Brain pericyte (primary cell): ENCODE data around the gene ZFP64.
"Not testable (repeated sequence)": the region's sequence is repeated elsewhere in the genome, so short reads cannot be mapped to it uniquely, and the experiment has no call there.

Experiments
- DNase-seq: peaks from one replicate; pipeline ENCODE4 v3.0.0-alpha.2; 2012; ENCODE audit warnings: low read depth, low spot score

The ZFP64 gene

DNA sequence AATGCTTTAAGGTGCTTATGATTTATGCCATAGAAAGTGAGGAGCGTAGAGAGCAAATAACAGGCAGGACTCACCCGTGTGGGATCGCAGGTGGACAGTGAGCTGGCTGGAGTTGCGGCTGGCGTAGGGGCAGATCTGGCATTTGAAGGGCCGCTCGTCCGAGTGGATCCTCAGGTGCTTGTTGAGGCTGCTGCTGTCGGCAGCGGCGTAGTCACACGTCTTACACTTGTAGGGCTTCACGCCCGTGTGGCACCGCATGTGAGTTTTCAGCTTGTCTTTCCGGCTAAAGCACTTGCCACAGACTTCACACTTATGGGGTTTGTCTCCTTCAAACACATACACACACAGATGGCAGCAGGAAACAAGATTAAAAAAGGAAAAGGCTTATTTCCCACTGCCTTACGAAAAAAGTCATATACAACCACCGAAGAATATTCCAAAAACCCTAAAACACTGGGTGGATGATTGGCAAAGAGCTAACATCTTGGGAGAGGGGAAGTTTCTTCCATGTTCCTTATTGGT is 31.5 kb downstream of the ZFP64 start:
- no peak for DNase-seq

DNA sequence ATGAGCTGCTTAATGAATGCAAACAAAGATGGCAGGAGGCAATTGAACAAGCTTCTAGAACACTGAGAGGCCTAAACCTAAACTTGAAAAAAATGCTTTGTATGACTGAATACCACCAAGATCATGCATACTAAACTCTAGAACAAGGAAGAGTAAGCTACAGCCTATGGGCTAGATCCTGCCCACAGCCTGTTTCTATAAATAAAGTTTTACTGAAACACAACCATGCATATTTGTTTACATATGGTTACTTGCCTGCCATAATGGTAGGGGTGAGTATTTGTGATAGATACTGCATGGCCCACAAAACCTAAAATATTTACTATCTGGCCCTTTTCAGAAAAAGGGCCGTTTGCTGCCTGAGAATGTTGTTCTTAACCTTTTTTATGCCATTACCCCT is 37.0 kb downstream of the ZFP64 start:
- DNase-seq: no peak

DNA sequence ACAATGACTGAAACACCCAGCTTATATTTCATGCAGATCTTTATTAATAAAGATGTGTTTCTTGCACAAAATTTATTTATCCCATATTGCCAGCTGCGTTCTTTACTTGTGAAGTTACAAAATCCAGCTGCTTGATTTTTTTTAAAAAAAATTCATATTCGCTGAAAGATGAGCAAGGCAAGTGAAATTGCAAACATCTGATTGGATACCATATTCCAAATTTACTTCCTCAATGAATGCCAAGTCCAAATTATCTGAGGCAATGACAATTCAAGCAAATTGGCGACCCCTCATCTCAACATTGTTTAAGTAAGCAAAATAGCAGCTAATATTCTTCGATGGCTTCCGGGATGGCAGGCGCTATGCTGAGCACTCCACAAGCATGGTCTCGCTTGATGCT is 37.7 kb downstream of the ZFP64 start:
- DNase-seq: no peak

DNA sequence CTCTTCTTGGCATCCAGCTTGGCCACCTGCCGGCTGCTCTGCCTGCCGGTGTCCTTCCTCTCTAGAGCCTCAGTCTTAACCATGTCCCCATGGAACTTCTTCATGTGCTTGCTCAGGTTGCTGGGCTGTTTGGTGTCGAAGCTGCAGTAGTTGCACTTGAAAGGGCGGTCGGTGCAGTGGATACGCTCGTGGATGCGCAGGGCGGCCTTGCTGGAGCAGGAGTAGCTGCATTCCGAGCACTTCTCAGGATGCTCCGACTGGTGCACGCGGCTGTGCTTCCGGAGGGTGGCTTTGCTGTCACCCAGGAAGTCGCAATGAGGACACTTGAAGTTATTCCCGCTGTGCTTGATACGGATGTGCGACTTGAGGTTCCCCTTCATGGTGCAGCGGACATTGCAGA is 38.7 kb downstream of the ZFP64 start:
- no peak for DNase-seq

DNA sequence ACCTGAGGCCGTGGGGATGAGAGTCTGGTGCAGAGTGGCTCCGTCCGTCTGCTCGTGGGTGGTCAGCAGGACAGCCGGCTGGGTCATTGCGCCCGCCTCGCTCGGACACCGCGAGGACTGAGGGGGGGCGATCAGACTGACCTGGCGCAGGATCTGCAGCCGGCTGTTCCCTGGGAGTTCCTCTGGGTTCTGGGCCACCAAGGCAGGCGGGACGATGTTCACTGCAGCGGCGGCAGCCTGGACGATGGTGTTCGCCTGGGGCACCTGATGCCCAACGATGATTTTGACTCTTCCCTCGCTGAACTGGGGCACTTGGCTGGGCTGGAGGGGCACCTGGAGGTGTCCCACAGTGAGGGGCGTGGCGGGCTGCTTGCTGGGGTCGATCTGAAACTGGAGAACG is 39.2 kb downstream of the ZFP64 start:
- no peak for DNase-seq

DNA sequence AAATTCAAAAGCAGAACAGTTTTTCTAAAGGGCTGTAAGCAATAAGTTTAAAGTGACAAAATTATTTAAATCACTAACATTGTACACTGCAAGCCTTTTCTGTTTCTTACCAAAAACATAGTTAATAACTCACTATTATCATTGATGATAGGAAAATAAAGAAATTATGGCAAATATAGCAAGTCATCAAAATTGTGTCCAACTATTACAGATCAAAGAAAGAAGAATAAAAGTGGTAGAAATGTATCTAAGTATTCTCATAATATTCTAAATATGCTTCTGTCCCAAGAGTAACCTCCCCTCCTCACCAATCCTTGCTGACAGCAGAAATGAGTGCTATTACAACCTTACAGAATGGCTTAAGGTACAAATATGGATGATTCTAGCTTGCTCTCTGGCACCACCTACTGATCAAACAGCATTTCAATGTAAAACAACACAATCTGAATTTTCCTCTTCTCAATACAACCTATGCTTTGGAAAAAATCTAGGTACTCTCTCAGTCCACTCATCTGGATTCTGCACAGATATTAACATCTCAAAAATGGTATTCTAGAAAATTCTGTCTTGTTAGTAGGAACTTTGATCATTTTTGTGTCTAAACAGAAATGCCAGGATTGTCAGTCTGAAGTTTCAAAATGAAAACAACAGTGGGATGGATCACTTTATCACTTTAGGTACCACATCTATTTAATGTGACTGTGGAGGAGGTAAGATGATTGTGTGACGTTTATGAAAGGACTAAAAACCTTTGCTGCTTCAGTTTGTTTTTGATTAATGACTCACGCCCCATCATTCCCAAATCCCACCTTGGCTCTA is 40.9 kb downstream of the ZFP64 start:
- DNase-seq: no peak

DNA sequence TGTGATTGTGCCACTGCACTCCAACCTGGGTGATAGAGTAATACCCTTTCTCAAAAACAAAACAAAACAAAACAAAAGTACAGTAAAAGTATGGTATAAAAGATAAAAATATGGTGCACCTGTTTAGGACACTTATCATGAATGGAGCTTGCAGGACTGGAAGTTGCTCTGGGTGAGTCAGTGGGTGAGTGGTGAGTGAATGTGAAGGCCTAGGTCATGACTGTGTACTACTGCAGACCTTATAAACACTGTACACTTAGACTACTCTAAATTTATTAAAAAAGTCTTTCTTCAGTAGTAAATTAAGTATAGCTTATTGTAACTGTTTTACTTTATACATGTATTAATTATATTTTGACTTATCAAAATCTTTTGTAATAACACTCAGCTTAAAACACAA is 46.0 kb downstream of the ZFP64 start:
- DNase-seq: no peak

DNA sequence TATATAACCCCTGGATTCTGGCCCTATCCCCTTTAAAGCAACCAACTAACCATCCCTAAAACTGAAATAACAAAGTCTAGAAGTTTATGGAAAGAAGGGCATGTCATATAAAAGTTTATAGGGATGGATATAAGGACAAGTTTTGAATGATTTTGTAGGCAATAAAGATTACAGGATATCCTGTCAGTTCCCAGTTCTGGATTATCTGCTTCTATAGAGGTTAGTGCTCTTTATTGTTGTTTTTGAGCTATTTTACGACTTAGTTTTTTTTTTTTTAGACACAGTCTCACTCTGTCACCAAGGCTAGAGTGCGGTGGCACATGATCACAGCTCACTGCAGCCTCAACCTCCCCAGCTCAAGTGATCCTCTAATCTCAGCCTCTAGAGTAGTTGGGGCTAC is 48.3 kb downstream of the ZFP64 start:
- DNase-seq: no peak

DNA sequence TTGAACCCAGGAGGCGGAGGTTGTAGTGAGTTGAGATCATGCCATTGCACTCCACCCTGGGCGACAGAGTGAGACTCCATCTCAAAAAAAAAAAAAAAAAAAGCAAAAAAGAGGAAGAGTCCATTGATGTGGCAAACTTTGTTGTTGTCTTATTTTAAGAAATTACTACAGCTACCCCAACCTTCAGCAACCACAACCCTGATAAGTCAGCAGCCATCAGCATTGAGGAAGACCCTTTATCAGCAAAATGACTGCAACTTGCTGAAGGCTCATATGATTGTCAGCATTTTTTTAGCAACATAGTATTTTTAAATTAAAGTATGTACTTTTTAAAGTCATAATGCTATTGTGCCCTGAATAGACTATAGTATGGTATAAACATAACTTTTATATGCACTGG is 48.8 kb downstream of the ZFP64 start:
- no peak for DNase-seq

DNA sequence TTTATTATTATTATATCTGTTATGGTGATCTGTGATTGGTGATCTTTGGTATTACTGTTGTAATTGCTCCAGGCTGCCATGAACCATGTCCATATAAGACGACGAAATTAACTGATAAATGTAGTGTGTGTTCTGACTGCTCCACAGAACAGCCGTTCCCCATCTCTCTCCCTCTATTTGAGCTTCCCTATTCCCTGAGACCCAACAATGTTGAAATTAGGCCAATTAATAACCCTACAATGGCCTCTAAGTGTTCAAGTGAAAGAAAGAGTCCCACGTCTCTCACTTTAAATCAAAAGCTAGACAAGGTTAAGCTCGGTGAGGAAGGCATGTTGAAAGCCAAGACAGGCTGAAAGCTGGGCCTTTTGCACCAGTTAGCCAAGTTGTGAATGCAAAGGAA is 51.6 kb downstream of the ZFP64 start:
- no peak for DNase-seq

DNA sequence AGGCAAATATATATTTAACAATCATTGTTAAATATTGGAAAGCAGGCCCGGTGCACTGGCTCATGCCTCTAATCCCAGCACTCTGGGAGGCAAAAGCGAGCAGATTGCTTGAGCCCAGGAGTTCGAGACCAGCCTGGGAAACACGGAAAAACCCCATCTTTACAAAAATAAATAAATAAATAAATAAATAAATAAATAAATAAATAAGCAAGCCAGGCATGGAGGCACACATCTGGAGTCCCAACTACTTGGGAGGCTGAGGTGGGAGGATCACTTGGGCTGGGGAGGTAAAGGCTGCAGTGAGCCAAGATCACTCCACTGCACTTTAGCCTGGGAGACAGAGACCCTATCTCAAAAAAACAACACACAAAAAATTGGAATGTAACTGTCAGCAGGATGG is 53.7 kb downstream of the ZFP64 start:
- DNase-seq: no peak

DNA sequence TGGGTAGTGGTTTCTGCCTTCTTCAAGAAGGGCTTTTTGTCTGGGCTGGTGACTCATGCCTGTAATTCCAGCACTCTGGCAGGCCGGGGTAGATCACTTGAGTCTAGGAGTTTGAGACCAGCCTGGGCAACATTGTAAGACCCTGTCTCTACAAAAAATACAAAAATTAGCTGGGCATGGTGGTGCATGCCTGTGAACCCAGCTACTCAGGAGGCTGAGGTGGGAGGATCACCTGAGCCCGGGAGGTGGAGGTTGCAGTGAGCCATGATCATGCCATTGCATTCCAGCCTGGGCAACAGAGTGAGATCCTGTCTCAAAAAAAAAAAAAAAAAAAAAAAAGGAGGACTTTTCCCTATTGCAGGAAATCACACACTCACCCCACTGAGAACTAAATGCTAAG is 57.9 kb downstream of the ZFP64 start:
- not testable (repeated sequence) for DNase-seq

DNA sequence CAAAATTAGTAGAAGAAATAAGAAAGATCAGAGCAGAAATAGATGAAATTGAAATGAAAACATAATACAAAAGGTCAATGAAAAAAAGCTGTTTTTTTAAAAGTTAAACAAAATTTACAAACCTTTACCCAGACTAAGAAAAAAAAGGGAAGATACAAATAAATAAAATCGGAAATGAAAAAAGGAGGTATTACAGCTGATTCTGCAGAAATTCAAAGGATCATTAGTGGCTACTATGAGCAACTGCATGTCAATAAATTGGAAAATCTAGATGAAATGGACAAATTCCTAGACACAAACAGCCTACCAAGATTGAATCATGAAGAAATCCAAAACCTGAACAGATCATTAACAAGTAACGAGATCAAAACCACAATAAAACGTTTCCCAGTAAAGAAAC is 59.2 kb downstream of the ZFP64 start:
- no peak for DNase-seq

DNA sequence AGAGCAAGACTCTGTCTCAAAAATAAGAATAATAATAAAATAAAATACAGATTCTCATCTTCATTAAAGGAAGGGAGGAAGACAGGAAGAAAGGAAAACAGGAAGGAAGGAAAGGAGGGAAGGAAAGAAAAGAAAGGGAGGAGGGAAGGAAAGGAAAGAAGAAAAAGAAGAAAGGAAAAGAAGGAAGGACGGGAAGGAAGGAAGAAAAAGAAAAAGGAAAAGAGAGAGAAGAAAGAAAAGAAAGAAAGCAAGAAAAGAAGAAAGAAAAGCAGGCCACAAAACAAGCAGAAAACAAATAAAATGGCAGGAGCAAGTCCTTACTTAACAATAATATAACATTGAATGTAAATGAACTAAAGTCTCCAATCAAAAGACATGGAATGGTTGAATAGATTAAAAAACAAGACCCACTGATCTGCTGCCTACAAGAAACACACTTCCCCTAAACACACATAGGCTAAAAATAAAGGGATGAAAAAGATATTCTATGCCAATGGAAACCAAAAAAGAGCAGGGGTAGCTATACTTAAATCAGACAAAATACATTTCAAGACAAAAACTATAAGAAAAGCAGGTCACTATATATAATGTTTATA is 60.4 kb downstream of the ZFP64 start:
- DNase-seq: no peak

DNA sequence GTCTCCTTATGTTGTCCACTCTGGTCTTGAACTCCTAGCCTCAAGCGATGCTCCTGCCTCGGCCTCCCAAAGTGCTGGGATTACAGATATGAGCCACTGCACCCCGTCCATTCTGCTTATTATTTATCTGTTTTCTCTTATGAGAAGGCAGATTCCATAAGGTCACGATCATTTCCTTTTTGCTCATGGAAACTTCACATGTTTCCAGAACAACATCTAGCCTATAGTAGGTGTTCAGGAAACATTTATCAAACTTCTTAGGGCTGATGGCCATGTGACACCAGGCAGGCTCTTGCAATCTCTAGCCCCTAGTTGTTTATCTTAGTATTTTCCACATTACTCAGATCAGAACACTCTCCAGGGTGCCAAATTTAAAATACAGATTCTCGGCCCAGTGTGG is 61.2 kb downstream of the ZFP64 start:
- no peak for DNase-seq

DNA sequence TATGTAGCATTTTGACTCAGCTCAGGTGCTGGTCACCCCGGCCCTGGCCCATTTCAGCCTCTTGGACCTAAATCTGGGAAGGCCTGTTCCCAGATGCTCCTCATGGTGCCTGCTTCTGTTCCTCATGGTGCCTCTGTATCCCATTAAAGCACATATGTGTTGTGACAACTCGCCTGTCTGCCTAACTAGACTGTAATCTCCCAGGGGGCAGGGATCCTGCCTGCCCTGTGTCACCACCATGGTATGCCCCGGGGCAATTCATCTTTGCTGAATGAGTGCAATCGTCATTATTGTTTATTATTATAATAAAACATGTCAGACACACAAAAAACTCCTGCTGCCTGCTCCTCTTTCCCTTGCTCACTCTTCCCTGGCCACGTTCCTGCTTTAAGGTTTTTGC is 62.0 kb downstream of the ZFP64 start:
- DNase-seq: no peak

DNA sequence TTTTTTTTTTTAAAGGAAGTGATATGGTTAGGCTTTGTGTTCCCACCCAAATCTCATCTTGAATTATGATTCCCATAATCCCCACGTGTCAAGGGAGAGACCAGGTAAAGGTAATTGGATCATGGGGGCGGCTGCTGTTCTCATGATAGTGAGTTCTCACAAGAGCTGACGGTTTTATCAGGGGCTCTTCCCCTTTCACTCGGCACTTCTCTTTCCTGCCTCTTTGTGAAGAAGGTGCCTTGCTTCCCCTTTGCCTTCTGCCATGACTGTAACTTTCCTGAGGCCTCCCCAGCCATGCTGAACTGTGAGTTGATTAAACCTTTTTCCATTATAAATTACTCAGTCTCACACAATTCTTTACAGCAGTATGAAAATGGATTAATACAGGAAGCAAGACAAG is 64.3 kb downstream of the ZFP64 start:
- DNase-seq: no peak

DNA sequence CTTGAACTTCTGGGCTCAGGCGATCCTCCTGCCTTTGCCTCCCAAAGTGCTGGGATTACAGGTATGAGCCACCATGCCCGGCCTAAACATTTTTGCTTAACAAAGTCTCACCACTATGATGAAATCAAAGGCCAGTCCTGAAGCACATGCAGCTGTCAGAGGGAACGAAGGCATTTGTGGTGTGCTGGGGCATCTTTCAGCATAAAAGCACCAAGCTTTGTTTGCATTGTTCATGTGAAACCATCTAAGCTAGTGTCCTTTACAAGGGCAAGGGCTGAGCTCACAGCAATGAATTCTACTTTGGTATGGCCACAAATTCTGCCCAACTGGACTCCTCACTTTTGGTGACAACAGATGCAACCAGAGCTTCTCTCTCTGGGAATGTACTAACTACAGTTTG is 66.8 kb downstream of the ZFP64 start:
- no peak for DNase-seq

DNA sequence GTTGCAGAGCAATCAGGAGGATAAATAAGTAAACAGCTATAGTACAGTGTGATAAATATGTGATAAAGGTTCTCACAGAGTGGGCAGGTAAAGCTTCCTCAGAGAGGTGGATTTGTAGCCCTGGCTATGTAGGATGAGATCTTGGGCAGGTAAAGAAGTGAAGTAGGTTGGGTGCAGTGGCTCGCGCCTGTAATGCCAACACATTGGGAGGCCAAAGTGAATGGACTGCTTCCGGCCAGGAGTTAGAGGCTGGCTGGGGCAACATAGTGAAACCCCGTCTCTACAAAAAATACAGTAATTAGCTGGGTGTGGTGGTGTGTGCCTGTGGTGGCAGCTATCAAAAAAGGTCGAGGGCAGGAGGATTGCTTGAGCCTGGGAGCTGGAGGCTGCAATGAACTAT is 72.9 kb downstream of the ZFP64 start:
- no peak for DNase-seq

DNA sequence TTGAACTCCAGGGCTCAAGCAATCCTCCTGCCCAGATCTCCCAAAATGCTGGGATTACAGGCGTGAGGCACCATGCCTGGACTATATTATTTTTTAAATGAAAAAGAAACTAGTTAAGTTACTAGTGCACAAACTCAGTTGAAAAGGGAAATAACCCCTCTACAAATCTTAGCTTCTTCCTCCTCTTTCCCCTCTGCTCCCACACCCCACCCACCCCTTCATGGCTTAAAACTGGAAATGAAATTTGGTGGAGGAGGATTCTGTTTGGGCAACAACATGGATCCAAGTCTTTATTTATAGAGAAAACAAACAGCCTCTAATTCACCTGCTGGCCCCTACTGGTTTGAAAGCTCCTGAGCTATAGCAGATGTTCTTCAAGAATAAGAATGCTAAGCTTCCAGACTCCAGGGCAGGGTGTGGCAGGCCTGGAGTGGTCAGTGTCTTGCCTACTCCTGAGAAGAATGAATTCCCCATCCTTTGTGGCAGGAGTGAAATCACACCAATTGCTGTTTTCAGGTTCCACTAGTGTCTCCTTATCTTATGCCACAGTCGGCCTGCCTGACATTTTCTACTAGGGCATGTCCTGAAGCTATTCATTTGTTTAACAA is 73.5 kb downstream of the ZFP64 start:
- DNase-seq: no peak

DNA sequence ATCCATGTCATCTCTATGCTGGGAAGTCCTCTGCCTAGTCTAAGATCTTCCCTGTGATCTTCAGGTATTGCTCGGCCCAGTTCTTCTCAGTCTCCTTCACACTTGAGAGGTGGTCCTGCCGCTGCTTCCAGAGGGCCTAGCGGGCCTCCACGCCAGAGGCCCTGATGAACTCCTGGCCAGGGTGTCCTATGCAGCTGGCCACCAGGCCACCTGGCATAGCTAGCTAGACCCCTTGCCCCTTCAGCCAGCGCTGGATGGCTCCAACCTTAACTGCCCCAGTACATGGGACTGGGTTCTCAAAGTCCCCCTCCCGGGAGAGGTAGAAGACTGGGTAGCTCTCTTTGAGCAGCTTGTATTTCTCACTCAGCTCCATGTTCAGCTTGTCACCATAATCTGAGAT is 81.1 kb downstream of the ZFP64 start:
- DNase-seq: no peak

DNA sequence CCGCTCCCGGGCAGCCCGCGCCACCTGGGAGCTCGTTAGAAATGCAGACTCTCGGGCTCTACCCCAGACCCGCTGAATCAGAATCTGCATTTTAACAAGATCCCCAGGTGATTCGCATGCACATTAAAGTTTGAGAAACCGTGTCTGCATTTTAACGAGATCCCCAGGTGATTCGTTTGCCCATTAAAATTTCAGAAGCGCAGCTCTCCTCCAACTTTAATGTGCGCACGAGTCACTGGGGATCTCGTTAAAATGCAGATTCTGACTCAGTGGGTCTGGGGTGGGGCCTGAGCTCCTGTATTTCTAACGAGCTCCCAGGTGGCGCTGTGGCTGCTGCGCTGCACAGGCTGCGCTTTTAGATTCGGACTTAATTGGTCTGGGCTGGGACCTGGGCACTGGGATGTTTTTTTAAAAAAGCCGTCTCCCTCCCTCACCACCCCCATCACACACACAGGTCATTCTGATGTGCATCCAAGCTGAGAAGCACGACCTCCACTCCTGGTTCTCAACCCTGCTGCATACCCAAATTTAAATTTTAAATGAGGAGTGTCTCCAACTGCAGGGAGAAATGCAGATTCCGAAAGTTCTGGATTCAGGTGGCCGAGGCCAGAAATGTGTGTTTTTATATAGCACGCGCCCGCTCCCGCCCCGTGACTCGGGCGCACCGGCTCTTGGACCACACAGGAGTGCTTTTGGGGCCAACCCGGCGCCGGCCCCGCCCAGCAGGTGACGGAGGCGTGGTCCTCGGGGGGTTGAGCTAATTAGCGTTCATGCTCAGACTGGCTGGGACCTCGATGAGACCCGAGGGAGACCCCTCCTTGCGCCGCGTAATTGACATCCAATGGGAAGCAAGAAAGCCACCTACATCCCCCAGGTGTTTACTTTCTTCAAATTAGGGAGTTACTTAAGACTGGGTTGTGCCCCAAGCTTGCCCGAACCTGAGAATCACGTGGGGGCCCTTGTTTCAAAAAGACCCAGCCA is 85.8 kb downstream of the ZFP64 start:
- no peak for DNase-seq
